ENCODE measurements around the gene RPTOR.

RPTOR gene

DNA sequence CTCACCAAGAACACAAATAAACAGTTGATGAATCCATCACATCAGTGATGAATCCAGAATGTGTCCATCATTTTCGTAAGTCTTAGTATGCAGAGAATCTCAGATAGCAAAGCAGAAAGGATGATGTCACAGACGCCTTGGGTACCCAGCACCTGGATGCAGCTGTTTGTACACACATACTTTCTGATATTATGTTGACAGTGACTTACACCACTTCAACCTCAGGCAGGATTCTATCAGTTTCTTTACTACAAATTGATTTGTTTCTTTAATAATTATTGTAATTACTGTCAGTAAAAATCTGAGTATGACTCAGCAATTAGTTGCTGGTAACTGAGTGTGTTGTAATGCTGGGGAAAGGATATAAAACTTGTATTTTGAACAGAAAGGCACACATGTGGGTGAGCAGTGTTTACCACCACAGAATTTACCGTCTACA is 159.8 kb downstream of the RPTOR start:
- H3K9me3 ChIP-seq = no peaks in the 10 kb centered on the region
- no peak for TF ChIP-seq CTCF (IDR thresholded peaks at IDR 0.05; ENCODE audit: low read depth, low read length)
- peaks cover 3% of the 10 kb centered on the region; the same call in 1 of the 2 replicates for H3K36me3 ChIP-seq
- no peak for DNase-seq
- H3K4me1 ChIP-seq = peaks cover 28% of the 10 kb centered on the region
- H3K4me3 ChIP-seq (ENCODE audit: low read depth, low read length) = no peak overlapping the region
- no peaks in the 10 kb centered on the region for H3K27me3 ChIP-seq

GRCh38 chr17:80704894-80705293 is 160.3 kb downstream of the RPTOR start:
- DNase-seq = no peak
- TF ChIP-seq CTCF (IDR thresholded peaks at IDR 0.05; ENCODE audit: low read depth, low read length) = no peak
- no peak overlapping the region for H3K4me3 ChIP-seq (ENCODE audit: low read depth, low read length)
- no peaks in the 10 kb centered on the region for H3K27me3 ChIP-seq
- peaks cover 3% of the 10 kb centered on the region; the same call in 1 of the 2 replicates for H3K36me3 ChIP-seq
- peaks cover 28% of the 10 kb centered on the region for H3K4me1 ChIP-seq
- no peaks in the 10 kb centered on the region for H3K9me3 ChIP-seq

- no peaks in the 10 kb centered on the region for H3K9me3 ChIP-seq
These were observed 161.3 kb downstream of the RPTOR start for GRCh38 chr17:80705988-80706387.

GRCh38 chr17:80706463-80706867 is 161.8 kb downstream of the RPTOR start:
- Histone ChIP-seq H3K9me3 (no peaks in the 10 kb centered on the region), H3K27me3 (no peaks in the 10 kb centered on the region), H3K4me3 (ENCODE audit: low read depth, low read length) (no peak overlapping the region), H3K4me1 (peaks cover 28% of the 10 kb centered on the region), H3K36me3 (peaks cover 3% of the 10 kb centered on the region; the same call in 1 of the 2 replicates)
- no peak for TF ChIP-seq CTCF (IDR thresholded peaks at IDR 0.05; ENCODE audit: low read depth, low read length)
- peak; percentile 81 for DNase-seq

More at GRCh38 chr17:80705988-80706387, 161.3 kb downstream of the RPTOR start:
- DNase-seq = no peak
- Histone ChIP-seq H3K27me3 (no peaks in the 10 kb centered on the region), H3K4me1 (peaks cover 28% of the 10 kb centered on the region), H3K4me3 (ENCODE audit: low read depth, low read length) (no peak overlapping the region), H3K36me3 (peaks cover 3% of the 10 kb centered on the region; the same call in 1 of the 2 replicates)
- no peak for TF ChIP-seq CTCF (IDR thresholded peaks at IDR 0.05; ENCODE audit: low read depth, low read length)

GRCh38 chr17:80708480-80708879 is 163.8 kb downstream of the RPTOR start:
- no peak for TF ChIP-seq CTCF (IDR thresholded peaks at IDR 0.05; ENCODE audit: low read depth, low read length)
- no peak for DNase-seq
- H3K36me3 ChIP-seq = peaks cover 3% of the 10 kb centered on the region; the same call in 1 of the 2 replicates

DNA sequence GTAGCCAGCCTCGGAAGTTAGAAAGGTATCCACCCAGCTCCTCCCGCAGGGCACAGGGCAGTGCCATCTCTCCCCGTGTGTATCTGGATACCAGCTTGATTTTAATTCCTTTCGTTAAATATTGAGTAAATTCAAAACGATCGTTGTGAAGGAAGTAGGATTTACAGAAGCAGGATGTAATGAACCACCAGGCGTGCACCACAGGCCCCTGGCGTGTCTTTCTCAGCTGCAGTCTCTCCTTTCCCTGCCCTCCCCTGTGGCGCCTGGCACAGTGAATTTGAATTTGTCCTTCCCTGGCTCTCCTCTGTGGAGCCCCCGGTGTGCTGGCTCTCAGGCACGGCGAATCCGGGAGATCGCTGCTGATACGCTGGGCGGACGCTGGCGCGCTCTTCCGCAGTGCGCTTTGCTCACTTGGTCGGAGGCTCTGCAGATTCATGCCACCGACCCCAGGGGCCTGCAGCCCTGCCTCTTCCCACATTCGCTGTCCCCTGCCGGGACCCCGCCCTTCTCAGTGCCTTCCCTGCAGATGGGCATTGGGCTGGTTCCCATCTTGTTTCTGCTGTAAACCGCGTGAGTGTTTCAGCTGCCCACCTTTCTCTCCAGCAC is 164.6 kb downstream of the RPTOR start:
- Histone ChIP-seq H3K4me1 (peaks cover 34% of the 10 kb centered on the region), H3K9me3 (no peaks in the 10 kb centered on the region), H3K36me3 (peaks cover 3% of the 10 kb centered on the region; the same call in 1 of the 2 replicates), H3K4me3 (ENCODE audit: low read depth, low read length) (no peak overlapping the region), H3K27me3 (no peaks in the 10 kb centered on the region)
- no peak for DNase-seq
- TF ChIP-seq CTCF (IDR thresholded peaks at IDR 0.05; ENCODE audit: low read depth, low read length) = no peak

More at GRCh38 chr17:80708480-80708879, 163.8 kb downstream of the RPTOR start:
- Histone ChIP-seq H3K27me3 (no peaks in the 10 kb centered on the region), H3K4me3 (ENCODE audit: low read depth, low read length) (no peak overlapping the region), H3K9me3 (no peaks in the 10 kb centered on the region), H3K4me1 (peaks cover 33% of the 10 kb centered on the region)

Data from BE2C (cell line).